IMR-90 (cell line): ENCODE results near the gene GOLIM4. TPM values are rescaled to one million over a fixed set of nuclear protein-coding genes. Genes with fewer than 3 reads are reported as not detected.
A peak's percentile ranks its signal among the peaks of the same experiment; 100 is the strongest.

Source experiments
- ATAC-seq: fragments of 200-7000 bp; cut with Tn5 transposase; 2 replicates; pipeline ENCODE4 v1.9.1; 2020; ENCODE audit warnings: low read depth, mild to moderate bottlenecking, moderate library complexity
- BruUV-seq: library from RNA; stranded (reverse); fragments of 400-500 nt; replicated peaks from 2 replicates; lab custom pipeline; 2021; lab: Mats Ljungman, UMichigan
- CTCF ChIA-PET: fragments of 300-600 bp; formaldehyde crosslinking; extraction: SDS; loops from one replicate; lab custom pipeline; 2021; ENCODE audit warnings: antibody characterized with exemption; lab: Yijun Ruan, JAX
- POLR2A ChIA-PET: fragments of 300-600 bp; sonication (Branson Sonifier 250); formaldehyde crosslinking; loops from one replicate; lab custom pipeline; 2022; ENCODE audit warnings: antibody characterized with exemption; ENCODE audit not compliant: unreplicated experiment; lab: Charles Lee
- DNase-seq: peaks from one replicate; pipeline ENCODE4 v3.0.0; 2013
- H2AFZ ChIP-seq: replicated peaks from 2 replicates; pipeline ENCODE3; 2013; ENCODE audit warnings: low read length, mild to moderate bottlenecking; ENCODE audit not compliant: poor library complexity
- H2AK5ac ChIP-seq: 2 replicates; pipeline ENCODE4 v1.6.1; 2013; ENCODE audit warnings: low read depth, low read length, inconsistent platforms
- H2AK9ac ChIP-seq: replicated peaks from 2 replicates; pipeline ENCODE3; 2013; ENCODE audit warnings: mild to moderate bottlenecking, low read depth, low read length, moderate library complexity; ENCODE audit not compliant: poor library complexity
- H2BK120ac ChIP-seq: 2 replicates; pipeline ENCODE4 v1.6.1; 2013; ENCODE audit warnings: low read depth, low read length, inconsistent platforms
- H2BK15ac ChIP-seq: 3 replicates; pipeline ENCODE4 v1.6.1; 2013; ENCODE audit warnings: low read depth, low read length, inconsistent platforms
- H2BK20ac ChIP-seq: 2 replicates; pipeline ENCODE4 v1.6.1; 2013; ENCODE audit warnings: low read depth, mild to moderate bottlenecking, inconsistent platforms, low read length, moderate library complexity
- H2BK5ac ChIP-seq: 2 replicates; pipeline ENCODE4 v1.6.1; 2013; ENCODE audit warnings: mild to moderate bottlenecking, low read depth, low read length, inconsistent platforms; ENCODE audit not compliant: poor library complexity, severe bottlenecking
- H3K14ac ChIP-seq: replicated peaks from 2 replicates; pipeline ENCODE4 v1.6.1; 2013; ENCODE audit warnings: low read depth, low read length, inconsistent platforms
- H3K18ac ChIP-seq: 2 replicates; pipeline ENCODE4 v1.6.1; 2013; ENCODE audit warnings: low read depth, low read length, control low read depth
- H3K23ac ChIP-seq: 2 replicates; pipeline ENCODE4 v1.6.1; 2013; ENCODE audit warnings: low read depth, low read length, inconsistent platforms
- H3K27ac ChIP-seq: 2 replicates; pipeline ENCODE4 v1.5.1; 2013; ENCODE audit warnings: mild to moderate bottlenecking, control low read depth, low read length; ENCODE audit not compliant: insufficient read depth
- H3K27me3 ChIP-seq: 2 replicates; pipeline ENCODE4 v1.6.1; 2013; ENCODE audit warnings: low read length; ENCODE audit not compliant: control insufficient read depth, insufficient read depth
- H3K36me3 ChIP-seq: 2 replicates; pipeline ENCODE4 v1.6.1; 2013; ENCODE audit warnings: low read length, mixed read lengths; ENCODE audit not compliant: control insufficient read depth, insufficient read depth
- H3K4ac ChIP-seq: 2 replicates; pipeline ENCODE4 v1.6.1; 2013; ENCODE audit warnings: low read depth, low read length, inconsistent platforms
- H3K4me1 ChIP-seq: 2 replicates; pipeline ENCODE4 v1.6.1; 2013; ENCODE audit warnings: low read length, mixed read lengths; ENCODE audit not compliant: control insufficient read depth, insufficient read depth
- H3K4me2 ChIP-seq: 2 replicates; pipeline ENCODE4 v1.6.1; 2013; ENCODE audit warnings: low read depth, mild to moderate bottlenecking, control low read depth, low read length, moderate library complexity
- H3K4me3 ChIP-seq: 2 replicates; pipeline ENCODE4 v1.5.1; 2013; ENCODE audit warnings: low read depth, mild to moderate bottlenecking, control low read depth, low read length, moderate library complexity; ENCODE audit not compliant: insufficient read depth
- H3K56ac ChIP-seq: 2 replicates; pipeline ENCODE4 v1.6.1; 2013; ENCODE audit warnings: low read length, inconsistent platforms; ENCODE audit not compliant: insufficient read depth; ENCODE audit errors: extremely low read depth
- H3K79me1 ChIP-seq, 2 experiments: 2 replicates each; pipeline ENCODE4 v1.6.1; 2013; ENCODE audit warnings: low read length in 2 of 2, inconsistent platforms in 1 of 2, low read depth in 1 of 2
- H3K9ac ChIP-seq: 2 replicates; pipeline ENCODE4 v1.6.1; 2013; ENCODE audit warnings: low read depth, low read length, control low read depth
- H3K9me1 ChIP-seq: 2 replicates; pipeline ENCODE4 v1.6.1; 2013; ENCODE audit warnings: low read length, inconsistent platforms; ENCODE audit not compliant: insufficient read depth
- H3K9me3 ChIP-seq: 2 replicates; pipeline ENCODE4 v1.6.1; 2013; ENCODE audit warnings: low read length; ENCODE audit not compliant: control insufficient read depth, insufficient read depth
- H4K20me1 ChIP-seq: 2 replicates; pipeline ENCODE4 v1.6.1; 2013; ENCODE audit warnings: low read length, inconsistent platforms; ENCODE audit not compliant: insufficient read depth
- H4K5ac ChIP-seq: 2 replicates; pipeline ENCODE4 v1.6.1; 2013; ENCODE audit warnings: mild to moderate bottlenecking, low read depth, low read length, control low read depth
- H4K8ac ChIP-seq, 2 experiments: 2 replicates each; pipeline ENCODE4 v1.6.1; 2013; ENCODE audit warnings: low read depth in 2 of 2, low read length in 2 of 2, control low read depth in 1 of 2, inconsistent platforms in 1 of 2
- H4K91ac ChIP-seq: 2 replicates; pipeline ENCODE4 v1.6.1; 2013; ENCODE audit warnings: low read depth, low read length, inconsistent platforms; ENCODE audit not compliant: insufficient read depth
- BHLHE40 ChIP-seq: fragments of 150-350 bp; IDR thresholded peaks from 2 replicates; pipeline ENCODE4 v1.6.1; 2016; ENCODE audit warnings: mild to moderate bottlenecking, low read depth, low read length
- CHD1 ChIP-seq: IDR thresholded peaks from 2 replicates; pipeline ENCODE4 v1.6.1; 2012; ENCODE audit warnings: low read depth, low read length, improper control_type of control experiment
- MXI1 ChIP-seq: IDR thresholded peaks from 2 replicates; pipeline ENCODE4 v1.6.1; 2012; ENCODE audit warnings: low read depth, mild to moderate bottlenecking, low read length, moderate library complexity, borderline replicate concordance
- SMC3 ChIP-seq: fragments of 150-350 bp; IDR thresholded peaks from 2 replicates; pipeline ENCODE4 v1.6.1; 2016; ENCODE audit warnings: low read depth, mild to moderate bottlenecking, antibody characterized with exemption, low read length, moderate library complexity
- USF2 ChIP-seq: fragments of 150-350 bp; IDR thresholded peaks from 2 replicates; pipeline ENCODE4 v1.6.1; 2017; ENCODE audit warnings: mild to moderate bottlenecking, antibody characterized with exemption, low read length, low read depth
- WGBS, 2 experiments: methylation state at CpG; one replicate each; pipeline versions ENCODE4 v1.1.5 to v1.1.7; 2013; ENCODE audit warnings: missing lambda C conversion rate in 2 of 2; ENCODE audit not compliant: insufficient read length in 1 of 2; ENCODE audit errors: extremely low coverage in 2 of 2; 5-methylcytosine and 5-hydroxymethylcytosine counted together
- dilution Hi-C: fragments of 300-500 bp; cut with HindIII; formaldehyde crosslinking; loops from one replicate; pipeline ENCODE4 v1.14.3; 2018; ENCODE audit warnings: low sequenced_read_pairs; ENCODE audit not compliant: unreplicated experiment
- in situ Hi-C: fragments of 300-500 bp; cut with MboI; formaldehyde crosslinking; loops from 3 replicates; pipeline ENCODE4 v1.14.3; 2019; ENCODE audit warnings: low sequenced_read_pairs, inconsistent platforms, mixed read lengths
- intact Hi-C: fragments of 100-400 bp; cut with micrococcal nuclease; formaldehyde crosslinking; loops from 2 replicates; pipeline ENCODE4 v1.10.0; 2022
- polyA plus RNA-seq, 3 experiments: library from polyadenylated mRNA; depleted of rRNA; stranded (reverse); fragments of >200 nt; gene quantifications; 2 replicates each; pipeline ENCODE4 v1.2.3, GENCODE V29; 2012; ENCODE audit warnings: low replicate concordance in 1 of 3
- total RNA-seq: library from RNA; depleted of rRNA; stranded (reverse); fragments of >200 nt; gene quantifications from 2 replicates; pipeline ENCODE4 v1.2.3, GENCODE V29; 2012

The GOLIM4 gene
- total and polyA plus RNA-seq, 2 of the 4 experiments (the other 2 are of a cell fraction) = 44.6 to 71.2 TPM

GRCh38 chr3:168081856-168082255 is 13.9 kb downstream of the GOLIM4 start:
- DNase-seq = no peak
- H3K4ac ChIP-seq = peak overlapping the region; percentile 40; the same call in 1 of the 2 replicates
- no peak overlapping the region for H4K5ac ChIP-seq
- dilution Hi-C loops = no loop called here
- peak overlapping the region; percentile 13; the same call in 1 of the 2 replicates for H3K4me2 ChIP-seq
- in situ Hi-C loops = loop anchor here (25.0 kb wide), 2 partner anchors 1030 to 1680 kb away; partner anchors contain the start of genes ACTRT3, MYNN and TERC
- WGBS, 2 experiments = no CpG with 5 or more reads among the region's 3 CpGs
- H3K4me3 ChIP-seq = no peak overlapping the region
- BruUV-seq = no TSS peak
- H3K9ac ChIP-seq = no peak overlapping the region
- no peak overlapping the region for H2AK5ac ChIP-seq
- peaks cover 14% of the 10 kb centered on the region for H3K4me1 ChIP-seq
- no peak overlapping the region; the same call in 1 of the 2 replicates for H3K18ac ChIP-seq
- intact Hi-C loops = loop anchor here (2.0 kb wide), 1 partner anchor 13 kb away; the partner anchor contains the start of gene GOLIM4
- peak overlapping the region; percentile 34; the same call in 1 of the 3 replicates for H2BK15ac ChIP-seq
- no peaks in the 10 kb centered on the region for H3K27me3 ChIP-seq
- no peak overlapping the region for H3K27ac ChIP-seq
- peak; percentile 19; the same call in 1 of the 2 replicates for ATAC-seq
- ChIA-PET CTCF (interaction anchor here (1.5 kb wide), 1 partner anchor 29 kb away, joined by 5 read pairs; no protein-coding TSS in a partner anchor), POLR2A (no interaction called here)
- no peak overlapping the region for H3K56ac ChIP-seq
- no peak overlapping the region for H2AK9ac ChIP-seq
- peaks cover 23% of the 10 kb centered on the region for H3K9me1 ChIP-seq
- peak overlapping the region; percentile 57 for H2BK5ac ChIP-seq
- H3K23ac ChIP-seq = peak overlapping the region; percentile 91; the same call in 1 of the 2 replicates
- no peaks in the 10 kb centered on the region for H3K36me3 ChIP-seq
- peaks cover 15 to 67% of the 10 kb centered on the region in 2 experiments; a peak in 3 of 4 replicates for H3K79me1 ChIP-seq
- H3K9me3 ChIP-seq = no peaks in the 10 kb centered on the region
- H2BK120ac ChIP-seq = 0 out of 2 replicates have a peak overlapping the region, but pooled peaks have one; percentile 49
- peaks cover 43% of the 10 kb centered on the region for H4K20me1 ChIP-seq
- peak overlapping the region; percentile 63; the same call in 1 of the 2 replicates for H2BK20ac ChIP-seq
- TF ChIP-seq SMC3 = no peak
- no peak for TF ChIP-seq MXI1
- no peak for TF ChIP-seq CHD1
- no peak for TF ChIP-seq USF2
- no peak for TF ChIP-seq BHLHE40
- H2AFZ ChIP-seq = no peak overlapping the region
- H3K14ac ChIP-seq = peak overlapping the region; percentile 76; the same call in 1 of the 2 replicates
- H4K91ac ChIP-seq = no peak overlapping the region
- H4K8ac ChIP-seq = peak overlapping the region in 1 of 2 experiments; percentile 21; a peak in 1 of 4 replicates
